GM18499 (cell line): Measurements from ENCODE around the gene INF2.

Source experiments
- ATAC-seq: cut with Tn5 transposase; IDR thresholded peaks from one replicate; pipeline ENCODE4 v1.9.1; 2021; ENCODE audit warnings: moderate number of reproducible peaks; ENCODE audit not compliant: insufficient read depth, unreplicated experiment

The INF2 gene

GRCh38 chr14:104673481-104673880 lies 15.9 kb upstream of the INF2 start:
- ATAC-seq, result no peak

GRCh38 chr14:104675447-104675846 lies 14.0 kb upstream of the INF2 start:
- no peak for ATAC-seq

- ATAC-seq, result no peak
Measured at GRCh38 chr14:104676130-104676693, 13.2 kb upstream of the INF2 start.

- no peak for ATAC-seq
Measured at GRCh38 chr14:104676694-104677511, 12.5 kb upstream of the INF2 start.

- ATAC-seq, result no peak
Measured at GRCh38 chr14:104677512-104678332, 11.7 kb upstream of the INF2 start.

GRCh38 chr14:104678346-104678745 lies 11.1 kb upstream of the INF2 start:
- no peak for ATAC-seq

- no peak for ATAC-seq
Measured at GRCh38 chr14:104678901-104679705, 10.3 kb upstream of the INF2 start.

- no peak for ATAC-seq
Measured at GRCh38 chr14:104680056-104680805, 9.2 kb upstream of the INF2 start.

GRCh38 chr14:104680806-104681688 lies 8.4 kb upstream of the INF2 start:
- no peak for ATAC-seq

GRCh38 chr14:104681689-104682074 lies 7.7 kb upstream of the INF2 start:
- ATAC-seq, result no peak

- no peak for ATAC-seq
Measured at GRCh38 chr14:104682107-104682593, 7.3 kb upstream of the INF2 start.

GRCh38 chr14:104683653-104684448 lies 5.6 kb upstream of the INF2 start:
- no peak for ATAC-seq

- ATAC-seq, result no peak
Measured at GRCh38 chr14:104684449-104684821, 5.0 kb upstream of the INF2 start.

GRCh38 chr14:104685216-104685997 lies 4.0 kb upstream of the INF2 start:
- ATAC-seq, result no peak

- no peak for ATAC-seq
Measured at GRCh38 chr14:104685998-104686610, 3.3 kb upstream of the INF2 start.

- ATAC-seq, result no peak
Measured at GRCh38 chr14:104686624-104687517, 2.5 kb upstream of the INF2 start.
